Hepatocyte (in vitro differentiated cells): ENCODE data around the gene CCDC9.

Experiments used
- CTCF ChIP-seq: fragments of 200-600 bp; sonication (generic); IDR thresholded peaks from 2 replicates; pipeline ENCODE4 v1.5.1; 2016; ENCODE audit warnings: antibody characterized with exemption, mild to moderate bottlenecking; ENCODE audit not compliant: poor library complexity
- EZH2 ChIP-seq: fragments of 200-600 bp; sonication (generic); IDR thresholded peaks from 2 replicates; pipeline ENCODE4 v1.6.1; 2016; ENCODE audit warnings: antibody characterized with exemption, mild to moderate bottlenecking, borderline replicate concordance
- EZH2phosphoT487 ChIP-seq: fragments of 200-600 bp; sonication (generic); IDR thresholded peaks from one replicate; pipeline ENCODE4 v1.6.1; 2018; ENCODE audit warnings: antibody characterized with exemption, mild to moderate bottlenecking, low read depth, moderate library complexity; ENCODE audit not compliant: unreplicated experiment, severe bottlenecking

GRCh38 chr19:47266401-47266941 lies 10.1 kb downstream of the CCDC9 start:
- TF ChIP-seq CTCF: no peak
- no peak for TF ChIP-seq EZH2
- no peak for TF ChIP-seq EZH2phosphoT487
